Measurements from ENCODE around the gene POLR2J.

- TF ChIP-seq CTCF (conservative IDR thresholded peaks at IDR 0.05; ENCODE audit: low read length) = no peak
- no peak for TF ChIP-seq EZH2phosphoT487 (IDR thresholded peaks at IDR 0.05; ENCODE audit: borderline replicate concordance, low read depth, low read length)
Observed at GRCh38 chr7:102439963-102440795, 38.5 kb downstream of the POLR2J start.

Data from OCI-LY7 (cell line).